Measurements from ENCODE around the gene ITGA2.

DNA sequence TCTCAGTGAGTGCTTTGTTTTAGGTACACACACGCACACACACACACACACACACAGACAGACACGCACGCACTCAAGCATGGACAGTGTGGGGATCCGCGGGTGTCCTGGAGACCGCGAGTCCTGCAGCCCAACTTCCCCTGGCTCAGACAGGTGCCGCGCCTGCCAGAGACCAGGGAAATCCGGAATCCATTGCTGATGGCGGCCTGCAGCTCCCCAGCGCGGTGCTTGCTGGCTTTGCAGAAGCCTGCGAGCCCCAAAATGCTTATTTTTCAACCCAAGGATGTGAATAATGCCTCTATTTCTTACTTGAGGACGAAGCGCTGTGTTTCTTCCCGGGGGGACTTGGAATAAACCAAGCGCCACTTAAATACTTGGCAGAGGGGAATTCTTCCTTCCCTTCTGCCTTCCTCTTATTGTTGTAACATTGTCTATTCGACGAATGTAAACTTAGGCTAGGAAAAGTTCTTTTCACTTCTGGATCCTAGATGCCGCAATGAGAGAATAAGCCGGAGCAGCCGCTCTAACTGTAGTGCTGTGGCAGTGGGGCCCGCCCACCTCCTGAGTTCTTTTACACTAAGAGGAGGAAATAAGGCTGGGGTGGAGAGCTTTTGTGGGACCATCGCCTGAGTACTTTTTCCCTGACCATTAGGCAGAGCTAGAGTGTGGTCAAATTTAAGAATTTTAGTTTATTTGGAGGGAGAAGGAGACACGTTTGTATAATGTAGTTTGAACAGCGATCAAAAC, 802 bp downstream of the ITGA2 start:
- TF ChIP-seq, protein P1, sequence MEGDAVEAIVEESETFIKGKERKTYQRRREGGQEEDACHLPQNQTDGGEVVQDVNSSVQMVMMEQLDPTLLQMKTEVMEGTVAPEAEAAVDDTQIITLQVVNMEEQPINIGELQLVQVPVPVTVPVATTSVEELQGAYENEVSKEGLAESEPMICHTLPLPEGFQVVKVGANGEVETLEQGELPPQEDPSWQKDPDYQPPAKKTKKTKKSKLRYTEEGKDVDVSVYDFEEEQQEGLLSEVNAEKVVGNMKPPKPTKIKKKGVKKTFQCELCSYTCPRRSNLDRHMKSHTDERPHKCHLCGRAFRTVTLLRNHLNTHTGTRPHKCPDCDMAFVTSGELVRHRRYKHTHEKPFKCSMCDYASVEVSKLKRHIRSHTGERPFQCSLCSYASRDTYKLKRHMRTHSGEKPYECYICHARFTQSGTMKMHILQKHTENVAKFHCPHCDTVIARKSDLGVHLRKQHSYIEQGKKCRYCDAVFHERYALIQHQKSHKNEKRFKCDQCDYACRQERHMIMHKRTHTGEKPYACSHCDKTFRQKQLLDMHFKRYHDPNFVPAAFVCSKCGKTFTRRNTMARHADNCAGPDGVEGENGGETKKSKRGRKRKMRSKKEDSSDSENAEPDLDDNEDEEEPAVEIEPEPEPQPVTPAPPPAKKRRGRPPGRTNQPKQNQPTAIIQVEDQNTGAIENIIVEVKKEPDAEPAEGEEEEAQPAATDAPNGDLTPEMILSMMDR (IDR thresholded peaks at IDR 0.05) = peak in 4 of 6 experiments; percentile 26 to 45 (median 38)
- no peak for TF ChIP-seq POLR2A (IDR thresholded peaks at IDR 0.05)
